Measurements from ENCODE around the gene ATXN3. TPM values are rescaled to one million over a fixed set of nuclear protein-coding genes. Genes with fewer than 3 reads are reported as not detected.

ATXN3 gene
- total and polyA plus RNA-seq, 2 donors (not counting 1 experiment from before 2014, with no cell fraction given) = 34.1 to 63.3 TPM

DNA sequence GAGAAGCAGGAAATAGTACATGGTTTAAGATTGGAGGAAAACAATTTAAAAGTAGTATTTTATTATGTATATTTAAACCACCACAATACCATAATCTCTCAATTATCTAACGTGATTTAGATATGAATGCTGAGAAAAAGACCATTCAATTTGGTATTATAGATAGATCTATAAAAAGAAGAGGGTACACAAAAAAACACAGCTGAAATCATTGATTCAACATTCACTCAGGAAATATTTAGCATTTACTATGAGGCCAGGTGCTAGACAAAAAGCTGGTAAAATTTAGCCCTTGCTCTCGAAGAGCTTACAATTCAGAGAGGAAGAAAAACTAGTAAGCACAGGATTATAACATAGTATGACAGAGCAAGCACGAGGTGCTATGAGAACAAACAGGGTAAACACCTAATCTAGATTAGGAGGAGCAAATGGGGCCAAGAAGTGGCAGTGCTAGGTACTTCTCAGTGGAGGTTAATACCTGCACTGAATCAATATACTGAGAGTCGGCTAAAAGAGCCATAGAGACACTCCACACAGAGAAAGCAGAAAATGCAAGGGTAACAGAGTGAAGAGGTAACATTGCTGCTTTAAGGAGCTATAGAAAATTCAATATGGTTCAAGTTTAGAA lies 94.1 kb downstream of the ATXN3 start:
- no peaks in the 10 kb centered on the region for H3K79me2 ChIP-seq (ENCODE audit: control insufficient read depth, insufficient read depth, low read length)
- no peaks in the 10 kb centered on the region for H4K20me1 ChIP-seq (ENCODE audit: control insufficient read depth, extremely low read depth, insufficient read depth, low read length)
- no peaks in the 10 kb centered on the region for H3K4me1 ChIP-seq (ENCODE audit: control insufficient read depth, extremely low read depth, insufficient read depth, low read length)
- no peak overlapping the region for H3K9ac ChIP-seq (ENCODE audit: insufficient read depth, low read length)
- no peak for DNase-seq (ENCODE audit: low read depth in 2 of 2)
- no peak overlapping the region for H3K4me3 ChIP-seq (replicated peaks in 1 of 4; ENCODE audit: control extremely low read depth in 1 of 4, insufficient read depth in 1 of 4, low read depth in 3 of 4, low read length in 4 of 4)
- H3K36me3 ChIP-seq (ENCODE audit: control insufficient read depth, insufficient read depth, low read length) = peaks cover 3% of the 10 kb centered on the region
- no peak overlapping the region for H3K4me2 ChIP-seq (ENCODE audit: extremely low read depth, insufficient read depth, low read length)
- no peak overlapping the region for H2AFZ ChIP-seq (ENCODE audit: low read length)
- no peak overlapping the region for H3K27ac ChIP-seq (ENCODE audit: insufficient read depth, low read length)
- TF ChIP-seq, protein P1, sequence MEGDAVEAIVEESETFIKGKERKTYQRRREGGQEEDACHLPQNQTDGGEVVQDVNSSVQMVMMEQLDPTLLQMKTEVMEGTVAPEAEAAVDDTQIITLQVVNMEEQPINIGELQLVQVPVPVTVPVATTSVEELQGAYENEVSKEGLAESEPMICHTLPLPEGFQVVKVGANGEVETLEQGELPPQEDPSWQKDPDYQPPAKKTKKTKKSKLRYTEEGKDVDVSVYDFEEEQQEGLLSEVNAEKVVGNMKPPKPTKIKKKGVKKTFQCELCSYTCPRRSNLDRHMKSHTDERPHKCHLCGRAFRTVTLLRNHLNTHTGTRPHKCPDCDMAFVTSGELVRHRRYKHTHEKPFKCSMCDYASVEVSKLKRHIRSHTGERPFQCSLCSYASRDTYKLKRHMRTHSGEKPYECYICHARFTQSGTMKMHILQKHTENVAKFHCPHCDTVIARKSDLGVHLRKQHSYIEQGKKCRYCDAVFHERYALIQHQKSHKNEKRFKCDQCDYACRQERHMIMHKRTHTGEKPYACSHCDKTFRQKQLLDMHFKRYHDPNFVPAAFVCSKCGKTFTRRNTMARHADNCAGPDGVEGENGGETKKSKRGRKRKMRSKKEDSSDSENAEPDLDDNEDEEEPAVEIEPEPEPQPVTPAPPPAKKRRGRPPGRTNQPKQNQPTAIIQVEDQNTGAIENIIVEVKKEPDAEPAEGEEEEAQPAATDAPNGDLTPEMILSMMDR (conservative IDR thresholded peaks at IDR 0.05 in 1 of 2, IDR thresholded peaks at IDR 0.05 in 1 of 2; ENCODE audit: low read depth in 1 of 2, low read length in 2 of 2) = no peak
- no peak for TF ChIP-seq EZH2 (IDR thresholded peaks at IDR 0.05; ENCODE audit: low read length, missing control alignments)
- H3K9me3 ChIP-seq (ENCODE audit: control insufficient read depth, insufficient read depth, low read depth, low read length) = no peaks in the 10 kb centered on the region
- H3K27me3 ChIP-seq (ENCODE audit: control insufficient read depth, insufficient read depth, low read length) = no peaks in the 10 kb centered on the region

DNA sequence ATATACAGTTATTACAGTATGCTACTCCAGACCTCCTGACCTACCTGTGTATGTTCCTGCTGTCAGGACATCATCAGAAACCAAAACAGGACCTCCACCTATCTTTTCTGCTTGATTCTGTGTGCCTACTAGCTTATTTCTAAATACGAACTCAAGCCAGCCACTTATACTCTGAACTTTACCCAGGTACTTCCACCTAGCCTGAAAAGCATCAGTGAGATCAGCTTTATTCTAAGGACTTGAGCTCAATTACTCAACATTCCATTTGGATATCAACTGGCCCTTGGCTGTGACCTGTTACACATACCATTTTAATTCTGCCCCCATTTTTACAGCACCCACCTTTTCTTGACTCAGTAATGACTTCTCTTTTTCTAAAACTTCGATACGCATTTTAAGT lies 95.7 kb downstream of the ATXN3 start:
- H3K27me3 ChIP-seq (ENCODE audit: control insufficient read depth, insufficient read depth, low read length) = no peaks in the 10 kb centered on the region
- no peaks in the 10 kb centered on the region for H3K36me3 ChIP-seq (ENCODE audit: control insufficient read depth, insufficient read depth, low read length)
- DNase-seq (ENCODE audit: low read depth in 2 of 2) = no peak
- H3K9ac ChIP-seq (ENCODE audit: insufficient read depth, low read length) = no peak overlapping the region
- no peaks in the 10 kb centered on the region for H4K20me1 ChIP-seq (ENCODE audit: control insufficient read depth, extremely low read depth, insufficient read depth, low read length)
- no peak overlapping the region for H3K4me2 ChIP-seq (ENCODE audit: extremely low read depth, insufficient read depth, low read length)
- H3K4me3 ChIP-seq (replicated peaks in 1 of 4; ENCODE audit: control extremely low read depth in 1 of 4, insufficient read depth in 1 of 4, low read depth in 3 of 4, low read length in 4 of 4) = no peak overlapping the region
- H3K9me3 ChIP-seq (ENCODE audit: control insufficient read depth, insufficient read depth, low read depth, low read length) = no peaks in the 10 kb centered on the region
- H2AFZ ChIP-seq (ENCODE audit: low read length) = no peak overlapping the region
- no peaks in the 10 kb centered on the region for H3K79me2 ChIP-seq (ENCODE audit: control insufficient read depth, insufficient read depth, low read length)
- H3K27ac ChIP-seq (ENCODE audit: insufficient read depth, low read length) = no peak overlapping the region
- TF ChIP-seq EZH2 (IDR thresholded peaks at IDR 0.05; ENCODE audit: low read length, missing control alignments) = no peak
- TF ChIP-seq, protein P1 (conservative IDR thresholded peaks at IDR 0.05 in 1 of 2, IDR thresholded peaks at IDR 0.05 in 1 of 2; ENCODE audit: low read depth in 1 of 2, low read length in 2 of 2) = no peak
- H3K4me1 ChIP-seq (ENCODE audit: control insufficient read depth, extremely low read depth, insufficient read depth, low read length) = no peaks in the 10 kb centered on the region

DNA sequence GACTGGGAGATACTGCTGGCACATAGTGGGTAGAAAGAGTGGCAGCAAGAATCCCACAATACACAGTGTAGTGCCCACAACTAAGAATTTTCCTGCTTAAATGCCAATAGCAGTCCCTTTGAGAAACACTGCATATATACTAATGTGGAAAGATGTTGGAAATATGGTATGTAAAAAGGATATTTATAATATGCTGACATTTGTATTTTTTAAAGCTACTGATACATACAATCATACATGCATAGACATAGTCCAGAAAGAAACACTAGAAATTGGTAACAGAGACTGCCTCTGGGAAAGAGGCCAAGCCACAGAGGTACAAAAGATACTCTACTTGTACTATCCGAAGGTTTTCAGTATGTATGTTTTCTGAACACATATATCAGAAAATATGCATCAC lies 96.8 kb downstream of the ATXN3 start:
- no peaks in the 10 kb centered on the region for H4K20me1 ChIP-seq (ENCODE audit: control insufficient read depth, extremely low read depth, insufficient read depth, low read length)
- no peak overlapping the region for H2AFZ ChIP-seq (ENCODE audit: low read length)
- no peak overlapping the region for H3K27ac ChIP-seq (ENCODE audit: insufficient read depth, low read length)
- H3K36me3 ChIP-seq (ENCODE audit: control insufficient read depth, insufficient read depth, low read length) = peaks cover 2% of the 10 kb centered on the region
- H3K4me3 ChIP-seq (replicated peaks in 1 of 4; ENCODE audit: control extremely low read depth in 1 of 4, insufficient read depth in 1 of 4, low read depth in 3 of 4, low read length in 4 of 4) = no peak overlapping the region
- TF ChIP-seq, protein P1 (conservative IDR thresholded peaks at IDR 0.05 in 1 of 2, IDR thresholded peaks at IDR 0.05 in 1 of 2; ENCODE audit: low read depth in 1 of 2, low read length in 2 of 2) = no peak
- no peak for TF ChIP-seq EZH2 (IDR thresholded peaks at IDR 0.05; ENCODE audit: low read length, missing control alignments)
- H3K4me1 ChIP-seq (ENCODE audit: control insufficient read depth, extremely low read depth, insufficient read depth, low read length) = no peaks in the 10 kb centered on the region
- H3K9me3 ChIP-seq (ENCODE audit: control insufficient read depth, insufficient read depth, low read depth, low read length) = no peaks in the 10 kb centered on the region
- H3K4me2 ChIP-seq (ENCODE audit: extremely low read depth, insufficient read depth, low read length) = no peak overlapping the region
- no peak overlapping the region for H3K9ac ChIP-seq (ENCODE audit: insufficient read depth, low read length)
- no peaks in the 10 kb centered on the region for H3K79me2 ChIP-seq (ENCODE audit: control insufficient read depth, insufficient read depth, low read length)
- H3K27me3 ChIP-seq (ENCODE audit: control insufficient read depth, insufficient read depth, low read length) = no peaks in the 10 kb centered on the region
- no peak for DNase-seq (ENCODE audit: low read depth in 2 of 2)

Other genes starting within 250 kb of the ATXN3 start
- gene TC2N, start 239.0 kb downstream of the ATXN3 start, total RNA-seq = 0.26 and 0.83 TPM in 2 replicates
- gene TC2N, start 239.0 kb downstream of the ATXN3 start, polyA plus RNA-seq = 0.09 and 0.19 TPM in 2 replicates
- gene FBLN5, start 158.9 kb downstream of the ATXN3 start, total RNA-seq = 13.4 and 33.4 TPM in 2 replicates
- 47.5 and 50.4 TPM in 2 replicates for gene FBLN5, start 158.9 kb downstream of the ATXN3 start, polyA plus RNA-seq
- gene TRIP11, start 66.5 kb downstream of the ATXN3 start, total RNA-seq = 26.5 and 50.4 TPM in 2 replicates
- gene TRIP11, start 66.5 kb downstream of the ATXN3 start, polyA plus RNA-seq = 20.6 and 28.6 TPM in 2 replicates
- gene NDUFB1, start 15.1 kb upstream of the ATXN3 start, total RNA-seq = 310 and 320 TPM in 2 replicates
- gene NDUFB1, start 15.1 kb upstream of the ATXN3 start, polyA plus RNA-seq = 436 and 569 TPM in 2 replicates
- 41.3 and 41.8 TPM in 2 replicates for gene CPSF2, start 15.4 kb upstream of the ATXN3 start, total RNA-seq
- 46.9 and 55.7 TPM in 2 replicates for gene CPSF2, start 15.4 kb upstream of the ATXN3 start, polyA plus RNA-seq
- not detected in 2 replicates for gene SLC24A4, start 216.6 kb upstream of the ATXN3 start, total RNA-seq
- gene SLC24A4, start 216.6 kb upstream of the ATXN3 start, polyA plus RNA-seq = 0.03 TPM in 1 of 2 replicates, not detected in the other